Astrocyte (in vitro differentiated cells and primary cell): ENCODE results near the gene USP25.

Source experiments
- EZH2 ChIP-seq: IDR thresholded peaks from 2 replicates; pipeline ENCODE4 v1.6.1; 2012; ENCODE audit warnings: mild to moderate bottlenecking, low read length, inconsistent platforms; ENCODE audit not compliant: insufficient read depth
- TF ChIP-seq, protein P1 (sequence below): IDR thresholded peaks from 2 replicates; pipeline ENCODE4 v1.5.1; 2011; ENCODE audit warnings: low read depth, mild to moderate bottlenecking, inconsistent platforms, low read length, moderate library complexity; ENCODE audit not compliant: insufficient read depth

GRCh38 chr21:15776818-15777217 is 47.0 kb downstream of the USP25 start:
- TF ChIP-seq, protein P1, sequence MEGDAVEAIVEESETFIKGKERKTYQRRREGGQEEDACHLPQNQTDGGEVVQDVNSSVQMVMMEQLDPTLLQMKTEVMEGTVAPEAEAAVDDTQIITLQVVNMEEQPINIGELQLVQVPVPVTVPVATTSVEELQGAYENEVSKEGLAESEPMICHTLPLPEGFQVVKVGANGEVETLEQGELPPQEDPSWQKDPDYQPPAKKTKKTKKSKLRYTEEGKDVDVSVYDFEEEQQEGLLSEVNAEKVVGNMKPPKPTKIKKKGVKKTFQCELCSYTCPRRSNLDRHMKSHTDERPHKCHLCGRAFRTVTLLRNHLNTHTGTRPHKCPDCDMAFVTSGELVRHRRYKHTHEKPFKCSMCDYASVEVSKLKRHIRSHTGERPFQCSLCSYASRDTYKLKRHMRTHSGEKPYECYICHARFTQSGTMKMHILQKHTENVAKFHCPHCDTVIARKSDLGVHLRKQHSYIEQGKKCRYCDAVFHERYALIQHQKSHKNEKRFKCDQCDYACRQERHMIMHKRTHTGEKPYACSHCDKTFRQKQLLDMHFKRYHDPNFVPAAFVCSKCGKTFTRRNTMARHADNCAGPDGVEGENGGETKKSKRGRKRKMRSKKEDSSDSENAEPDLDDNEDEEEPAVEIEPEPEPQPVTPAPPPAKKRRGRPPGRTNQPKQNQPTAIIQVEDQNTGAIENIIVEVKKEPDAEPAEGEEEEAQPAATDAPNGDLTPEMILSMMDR, result no peak
- TF ChIP-seq EZH2, result no peak
